HG02571 (cell line): Measurements from ENCODE around the gene FOXO1.

Experiments used
- ATAC-seq: cut with Tn5 transposase; IDR thresholded peaks from one replicate; pipeline ENCODE4 v1.9.1; 2021; ENCODE audit warnings: mild to moderate bottlenecking, moderate library complexity; ENCODE audit not compliant: unreplicated experiment

FOXO1 gene

DNA sequence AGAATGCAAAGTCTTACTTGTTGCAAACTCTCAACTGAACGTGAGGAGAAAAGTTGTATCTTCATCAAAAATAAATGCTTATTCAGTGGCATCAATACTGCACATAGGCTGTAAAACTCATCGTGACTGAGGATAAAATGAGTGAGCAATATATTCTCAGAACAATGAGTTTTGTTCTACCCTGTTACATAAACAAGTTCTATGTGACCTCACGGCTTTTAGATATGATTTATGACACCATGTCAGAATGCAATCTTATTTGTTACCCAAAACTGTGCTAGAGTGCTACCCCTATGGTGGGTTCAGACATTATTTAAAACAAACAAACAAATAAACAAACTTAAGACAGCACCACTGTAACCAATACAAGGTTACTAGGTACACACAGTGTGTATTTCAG, 55.4 kb downstream of the FOXO1 start:
- no peak for ATAC-seq

DNA sequence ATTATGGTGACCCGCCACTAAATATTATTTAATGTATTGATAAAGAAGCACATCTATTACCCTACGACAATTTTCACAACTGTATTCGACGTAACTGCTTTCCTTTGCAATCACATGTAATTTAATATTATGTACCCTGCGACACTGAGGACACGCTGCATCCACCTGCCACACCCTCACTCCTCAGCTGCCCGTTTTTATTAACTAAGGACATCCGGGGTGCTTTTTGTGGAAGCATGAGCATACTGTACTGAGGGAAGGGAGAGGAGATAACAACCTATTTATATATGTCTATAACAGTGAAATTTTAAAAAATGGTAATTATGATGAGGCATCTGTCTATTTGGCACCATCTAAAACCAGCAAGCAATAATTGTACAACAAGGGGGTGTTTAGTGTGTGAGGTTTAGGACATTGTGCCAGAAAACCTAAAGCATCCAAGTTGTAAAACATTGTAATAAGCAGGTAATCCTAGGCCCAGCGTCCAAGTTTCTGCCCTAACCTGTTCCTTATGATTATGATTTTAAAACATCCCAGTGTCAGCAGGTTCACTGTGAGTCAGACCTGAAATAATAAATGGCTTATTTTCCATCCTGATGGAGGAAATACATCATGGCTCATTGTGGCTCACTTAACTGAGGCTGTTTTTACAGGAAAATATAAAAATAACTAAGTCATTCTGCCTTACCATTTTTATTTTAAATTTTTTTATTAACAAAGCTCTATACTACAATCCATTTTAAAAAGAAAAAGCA, 56.3 kb downstream of the FOXO1 start:
- no peak for ATAC-seq

DNA sequence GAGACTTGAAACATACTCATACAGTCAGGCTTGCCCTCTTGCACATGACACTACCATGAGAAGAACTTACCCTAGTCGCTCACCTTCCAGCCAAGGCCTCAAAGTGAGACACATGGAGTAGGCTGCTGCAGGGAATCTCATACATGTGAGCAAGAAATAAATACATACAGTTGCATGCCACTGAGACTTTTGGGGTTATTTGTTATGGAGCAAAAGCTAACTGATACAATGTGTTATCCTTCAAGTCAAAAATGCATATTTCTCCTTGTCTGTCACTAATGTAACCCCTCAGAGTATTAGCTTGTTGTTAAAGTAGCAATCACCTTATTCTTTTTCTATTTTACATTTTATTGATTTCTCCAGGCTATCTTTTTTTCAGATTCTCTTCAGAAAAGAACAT, 58.1 kb downstream of the FOXO1 start:
- ATAC-seq = no peak

DNA sequence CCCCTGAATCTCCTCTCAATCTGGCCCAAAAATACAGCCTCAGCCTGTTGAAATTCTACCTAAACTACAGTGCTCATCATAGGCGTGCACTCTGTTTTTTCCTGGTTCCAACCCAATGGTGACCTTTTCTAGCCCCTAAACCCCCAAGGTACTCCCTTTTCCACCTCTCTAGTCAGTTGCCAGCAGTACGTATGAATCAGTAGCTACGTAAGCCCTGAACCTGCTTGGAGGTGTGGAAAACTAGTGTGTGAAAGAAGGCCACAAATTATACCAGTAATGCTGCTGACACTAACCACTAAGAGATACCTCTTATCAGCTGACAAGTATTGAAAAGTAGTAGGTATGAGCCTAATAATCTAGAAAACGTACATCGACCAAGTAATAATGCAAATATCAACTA, 60.9 kb downstream of the FOXO1 start:
- ATAC-seq = no peak

DNA sequence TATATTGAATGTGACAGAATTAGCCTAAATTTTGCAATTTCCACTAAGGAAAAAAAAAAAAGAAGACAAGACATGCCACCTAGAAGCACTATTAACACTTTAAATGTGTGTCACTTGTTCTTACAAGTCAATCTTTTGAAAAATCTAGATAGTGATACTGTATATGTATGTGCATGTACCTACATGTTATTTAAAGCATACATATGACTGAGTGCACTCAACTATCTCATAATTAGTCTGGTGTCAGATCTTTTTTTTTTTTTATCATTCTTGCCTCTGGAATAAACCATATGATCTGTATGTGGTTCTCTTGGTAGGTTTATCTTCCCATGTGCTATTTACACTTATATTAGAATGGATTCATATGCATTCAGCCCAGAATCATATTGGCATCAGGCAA, 62.3 kb downstream of the FOXO1 start:
- ATAC-seq = no peak

DNA sequence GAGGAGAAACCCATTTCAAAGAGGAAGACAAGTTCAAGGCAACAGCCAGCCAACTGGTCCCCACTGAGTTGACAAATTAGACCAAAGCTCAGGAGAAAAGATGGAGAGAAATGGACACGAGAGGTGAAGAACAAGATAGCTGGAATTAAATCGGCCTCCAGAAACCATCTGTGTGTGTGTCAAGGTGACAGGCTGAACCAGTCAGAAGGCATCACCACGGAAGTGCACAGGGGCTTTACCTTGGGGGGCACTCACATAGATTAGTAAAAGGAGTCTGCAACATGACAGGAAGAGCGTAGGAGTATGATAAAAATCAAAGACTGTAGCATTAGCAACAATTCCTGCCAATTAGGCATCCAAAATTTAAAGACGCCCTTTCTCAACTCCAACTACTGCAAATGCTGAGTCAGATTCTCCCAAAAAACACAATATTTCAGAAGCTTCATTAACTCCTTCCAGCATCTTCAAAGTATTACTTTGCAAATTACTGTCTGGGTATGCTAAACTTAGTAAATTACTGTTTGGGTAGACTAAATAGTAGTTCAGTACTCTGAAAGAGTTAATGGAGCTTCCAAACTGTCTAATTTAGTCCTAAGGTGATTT, 66.2 kb downstream of the FOXO1 start:
- ATAC-seq = no peak

DNA sequence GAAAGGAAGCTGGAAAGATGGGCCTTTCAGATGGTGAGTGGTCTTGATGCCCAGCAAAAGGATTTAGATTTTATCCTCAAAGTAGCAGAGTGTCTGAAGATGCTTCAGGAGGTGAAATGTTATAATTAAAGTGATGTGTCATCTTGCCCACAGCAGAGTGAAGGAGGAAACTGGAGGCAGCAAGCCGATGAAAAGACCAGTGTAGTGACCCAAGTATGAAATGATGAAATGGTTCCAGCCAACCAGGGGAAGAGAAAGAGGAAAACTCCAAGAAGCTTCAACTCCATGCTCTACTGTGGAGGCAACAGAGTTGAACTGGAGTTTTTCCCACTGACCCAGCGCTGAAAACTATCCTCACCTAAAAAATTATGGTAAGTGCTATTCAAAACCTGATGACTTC, 66.7 kb downstream of the FOXO1 start:
- ATAC-seq = no peak

DNA sequence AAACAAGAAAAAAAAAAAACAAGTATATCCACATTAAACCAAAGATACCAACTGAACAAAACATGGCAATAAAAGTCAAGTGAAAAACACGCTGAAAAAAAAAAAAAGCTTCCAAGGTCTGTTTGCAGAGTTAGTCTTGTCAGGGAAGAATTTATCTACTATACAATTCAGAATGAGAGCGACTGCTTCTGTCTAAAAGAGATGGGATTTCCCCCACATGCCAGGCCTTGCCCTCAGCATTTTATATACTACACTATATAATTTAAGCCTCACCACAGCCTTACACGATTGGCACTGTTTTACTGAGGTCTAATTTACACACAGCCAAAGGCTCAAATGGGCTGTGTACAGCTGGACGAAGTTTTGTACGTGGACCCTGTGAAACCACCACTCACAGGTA, 67.3 kb downstream of the FOXO1 start:
- no peak for ATAC-seq

DNA sequence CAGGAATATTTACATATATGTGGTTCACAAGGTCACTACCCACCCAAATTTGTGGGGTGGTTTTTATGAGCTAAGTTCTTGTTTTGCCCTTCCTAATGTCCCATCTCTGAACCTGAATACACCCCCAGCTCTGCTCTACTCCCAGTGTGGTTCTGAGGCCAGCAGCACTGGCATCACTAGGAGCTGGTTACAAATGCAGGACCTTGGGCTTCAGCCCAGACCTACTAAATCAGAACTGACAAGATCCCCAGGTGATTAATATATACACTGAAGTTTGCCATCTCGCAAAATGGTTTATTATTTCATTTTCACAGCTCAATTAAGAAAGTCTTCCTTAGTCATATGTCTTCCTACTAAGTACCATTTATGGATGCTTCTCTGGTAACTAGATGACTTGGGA, 67.9 kb downstream of the FOXO1 start:
- no peak for ATAC-seq

DNA sequence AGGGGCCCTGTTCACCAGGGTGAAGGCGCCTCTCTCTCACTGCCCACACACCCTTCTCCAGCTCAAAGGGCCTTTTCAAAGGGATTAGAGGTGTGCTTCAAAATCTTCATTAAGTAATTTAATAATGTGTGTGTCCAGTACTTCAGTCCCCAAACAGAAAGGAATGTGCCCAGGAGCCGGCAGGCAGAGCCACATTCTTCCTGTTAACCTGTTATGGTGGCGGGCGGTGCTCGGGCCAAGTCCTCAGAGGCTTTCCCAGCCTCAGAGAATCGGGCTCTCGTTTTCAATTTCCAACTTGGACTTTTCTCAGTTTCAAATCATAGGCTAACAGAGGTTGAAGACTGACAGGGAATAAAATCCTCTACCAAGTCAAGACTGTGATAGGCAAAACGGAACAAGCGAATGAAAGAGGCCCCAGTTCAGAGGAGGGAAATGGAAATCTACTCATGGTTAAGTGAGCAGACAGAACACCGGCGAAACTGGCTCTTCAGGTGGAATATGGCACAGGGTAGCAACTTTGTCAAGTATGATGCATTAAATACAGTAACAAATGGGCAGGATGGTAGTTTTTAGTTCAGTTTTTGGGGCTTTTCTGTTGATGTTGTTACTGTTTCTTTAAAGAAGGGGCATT, 68.6 kb downstream of the FOXO1 start:
- no peak for ATAC-seq

DNA sequence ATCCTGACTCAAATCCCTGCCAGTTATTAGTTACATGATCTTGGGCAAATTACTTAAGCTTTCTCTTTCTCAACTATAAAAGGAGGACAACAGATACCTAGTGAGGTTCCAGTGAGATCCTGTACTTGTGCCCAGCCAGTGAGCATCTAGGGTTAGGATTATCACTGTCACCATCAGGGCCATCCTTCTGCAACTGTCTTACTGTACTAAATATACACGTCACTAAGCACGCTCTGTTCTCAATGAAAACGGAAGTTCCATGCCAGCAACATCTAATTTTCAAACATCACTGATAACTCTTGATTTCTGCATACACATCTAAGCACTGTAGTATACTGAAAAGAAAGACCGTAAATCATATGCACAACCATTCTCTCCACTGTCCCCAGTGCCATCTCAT, 70.0 kb downstream of the FOXO1 start:
- ATAC-seq = no peak

DNA sequence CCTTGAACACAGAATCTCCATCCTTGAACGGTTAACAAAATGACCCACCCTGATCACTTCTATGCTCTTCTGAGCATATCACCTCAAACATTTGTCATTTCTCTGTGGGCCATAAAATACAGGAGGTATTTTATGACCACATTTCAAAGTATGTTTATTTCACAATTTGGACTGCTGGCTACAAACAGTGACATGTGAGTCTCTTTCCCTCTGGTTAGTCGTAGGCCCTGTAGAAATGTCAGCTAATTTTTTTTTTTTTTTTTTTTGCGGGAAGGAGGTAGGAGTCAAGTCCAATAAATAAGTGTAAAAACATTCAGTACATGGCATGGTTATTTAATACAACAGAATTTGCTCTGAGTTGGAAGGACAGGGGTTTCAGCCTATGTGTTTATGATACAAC, 70.7 kb downstream of the FOXO1 start:
- ATAC-seq = no peak

DNA sequence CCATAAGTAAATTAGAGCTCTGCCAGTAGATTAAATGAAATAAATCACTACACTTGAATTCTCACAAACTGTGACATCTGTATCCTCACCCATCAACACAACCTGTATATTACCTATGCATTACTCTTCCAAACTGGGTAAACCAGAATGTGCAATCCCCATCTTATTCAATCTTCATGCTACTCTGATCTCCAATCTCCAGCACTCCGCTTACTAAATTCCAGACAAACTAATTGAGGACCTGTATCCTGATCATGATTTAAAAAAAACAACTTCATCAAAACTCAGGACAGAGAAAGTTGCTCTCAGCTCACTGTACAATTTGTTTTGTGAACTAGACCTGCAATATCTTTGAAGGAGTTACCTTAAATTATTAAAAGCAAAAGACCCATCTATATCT, 74.4 kb downstream of the FOXO1 start:
- no peak for ATAC-seq

DNA sequence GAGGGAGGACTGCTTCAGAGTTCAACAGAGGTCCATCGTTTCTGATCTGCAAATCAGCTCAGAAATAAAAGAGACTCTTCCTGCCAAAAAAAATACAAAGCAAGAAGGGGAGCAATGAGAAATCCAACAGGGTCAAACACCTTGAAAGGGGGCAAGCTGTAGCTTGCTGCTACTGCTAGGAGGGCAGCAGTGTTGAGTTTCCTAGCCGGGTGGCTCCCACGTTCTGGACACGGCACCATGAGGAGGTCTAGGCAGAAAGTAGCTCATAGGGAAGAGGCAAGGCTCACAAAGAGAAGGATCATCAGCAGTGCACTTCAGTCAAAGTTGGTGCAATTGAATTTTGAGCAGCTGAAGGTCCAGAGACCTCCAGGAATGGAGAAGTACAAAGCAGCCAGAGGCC, 75.3 kb downstream of the FOXO1 start:
- no peak for ATAC-seq

DNA sequence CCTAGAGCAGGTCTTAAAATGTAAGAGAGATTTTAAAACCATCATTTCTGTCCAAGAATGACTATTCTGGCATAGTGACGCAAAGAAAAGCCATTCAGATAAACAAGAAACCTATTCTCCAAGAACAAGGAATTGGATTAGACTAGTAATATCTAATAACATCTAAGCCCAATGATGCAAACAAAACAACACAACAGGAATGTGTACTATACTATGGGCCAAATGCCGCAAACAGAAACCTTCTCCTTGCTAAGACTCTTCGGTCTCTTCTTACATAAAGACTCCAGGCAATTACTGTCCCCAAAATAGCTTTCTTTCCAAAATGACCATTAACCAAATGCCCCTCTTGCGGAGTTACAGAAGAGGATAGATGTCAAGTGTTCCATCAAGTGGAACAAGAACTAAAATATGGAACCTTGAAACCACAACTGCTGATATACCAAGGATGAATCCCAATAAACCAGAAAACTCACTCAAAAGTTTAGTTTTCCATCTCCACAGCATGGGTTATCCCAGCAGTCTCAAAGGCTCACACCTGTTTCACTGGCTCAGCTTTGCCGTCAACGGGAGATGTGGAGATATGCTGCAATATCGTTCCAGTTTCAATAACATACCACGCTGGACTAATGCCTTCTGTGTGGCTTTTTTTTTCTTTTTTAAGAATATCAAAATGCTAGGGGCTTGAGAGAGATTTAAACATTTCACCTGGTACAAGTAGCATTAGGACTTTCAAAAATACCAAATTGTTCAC, 76.2 kb downstream of the FOXO1 start:
- ATAC-seq = no peak

DNA sequence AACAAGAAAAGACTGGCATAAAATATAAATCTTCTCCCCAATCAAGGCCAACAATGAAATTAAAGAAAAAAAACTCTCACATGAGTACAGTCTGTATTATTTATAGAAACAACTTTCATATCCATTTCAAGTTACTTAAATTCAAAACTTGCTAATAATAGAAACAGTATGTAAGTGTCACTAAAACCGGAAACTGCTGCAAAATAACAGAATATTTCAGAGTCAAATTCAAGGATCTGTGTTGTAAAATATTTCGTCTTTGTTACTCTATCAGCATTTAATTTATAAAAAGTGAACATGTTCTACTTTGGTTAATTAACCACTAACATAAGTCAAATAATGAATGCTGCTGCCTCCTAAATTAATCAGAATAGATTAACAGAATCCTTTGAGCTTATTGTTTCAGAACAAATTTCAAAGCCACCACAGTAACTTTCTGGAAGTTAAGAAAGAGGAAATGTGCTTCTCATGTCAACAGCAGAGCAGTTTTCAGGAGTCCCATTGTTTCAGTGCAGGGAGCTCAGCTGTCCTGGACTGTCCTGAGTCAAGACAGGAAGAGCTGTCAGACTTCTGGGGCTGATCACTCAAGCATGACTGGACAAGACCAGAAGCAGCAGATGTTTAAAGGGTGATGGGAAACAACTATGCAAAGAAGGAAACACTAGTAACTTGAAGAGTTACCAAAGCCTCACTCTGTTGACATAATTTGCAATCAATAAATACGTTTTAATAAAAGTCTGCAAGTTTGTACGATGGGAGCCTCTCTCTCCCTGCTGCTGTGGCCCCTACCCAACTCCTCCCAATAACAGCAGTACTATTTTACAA, 76.9 kb downstream of the FOXO1 start:
- ATAC-seq = peak; percentile 92

DNA sequence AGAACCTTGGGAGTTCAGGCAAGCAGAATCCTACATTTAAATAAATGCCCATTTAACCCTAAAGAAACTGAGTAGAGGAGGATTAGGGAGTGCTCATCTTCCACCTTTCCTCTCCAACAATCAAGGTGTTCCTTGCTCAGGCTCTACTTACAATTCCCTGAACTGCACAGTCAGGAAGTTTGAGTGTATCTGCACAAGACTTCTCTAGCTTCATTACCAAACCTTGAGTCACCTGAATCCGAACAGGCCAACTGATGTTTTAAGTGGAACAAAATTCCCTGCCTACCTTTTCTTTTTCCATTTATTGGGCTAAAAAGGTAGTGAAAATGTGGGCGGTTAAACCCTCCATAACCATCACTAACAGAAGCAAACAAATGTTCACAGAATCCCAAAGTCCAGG, 78.3 kb downstream of the FOXO1 start:
- no peak for ATAC-seq

DNA sequence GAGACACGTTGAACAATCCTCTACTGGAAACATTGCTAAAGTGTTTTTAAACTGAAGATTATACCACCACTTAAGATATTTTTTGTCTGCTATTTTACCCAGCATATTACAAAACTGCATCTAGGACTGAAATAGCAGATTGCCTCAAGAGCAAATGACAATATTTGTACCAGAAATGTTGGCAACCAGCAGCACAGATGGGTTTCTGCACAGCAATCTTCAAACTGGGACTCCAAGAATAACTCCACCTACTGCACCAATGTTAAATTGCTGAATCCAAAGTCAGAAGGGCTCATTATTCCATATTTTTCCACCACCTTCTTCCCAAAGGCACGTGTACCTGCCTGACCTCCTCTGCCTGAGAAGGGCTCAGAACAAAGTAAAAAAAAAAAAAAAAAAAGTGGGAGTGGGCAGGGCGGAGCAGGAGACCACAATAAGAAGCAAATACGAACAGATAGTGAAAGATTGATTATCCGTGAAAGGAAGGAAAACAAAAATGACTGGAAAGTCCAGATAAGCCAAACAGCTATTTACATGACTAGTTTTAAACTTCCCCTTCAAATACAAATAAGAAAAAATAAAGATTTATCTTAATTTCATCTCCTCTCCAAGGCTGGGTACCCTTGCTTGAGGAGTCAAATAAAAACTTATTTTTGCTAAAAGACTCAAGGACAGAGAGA, 79.4 kb downstream of the FOXO1 start:
- ATAC-seq = no peak

DNA sequence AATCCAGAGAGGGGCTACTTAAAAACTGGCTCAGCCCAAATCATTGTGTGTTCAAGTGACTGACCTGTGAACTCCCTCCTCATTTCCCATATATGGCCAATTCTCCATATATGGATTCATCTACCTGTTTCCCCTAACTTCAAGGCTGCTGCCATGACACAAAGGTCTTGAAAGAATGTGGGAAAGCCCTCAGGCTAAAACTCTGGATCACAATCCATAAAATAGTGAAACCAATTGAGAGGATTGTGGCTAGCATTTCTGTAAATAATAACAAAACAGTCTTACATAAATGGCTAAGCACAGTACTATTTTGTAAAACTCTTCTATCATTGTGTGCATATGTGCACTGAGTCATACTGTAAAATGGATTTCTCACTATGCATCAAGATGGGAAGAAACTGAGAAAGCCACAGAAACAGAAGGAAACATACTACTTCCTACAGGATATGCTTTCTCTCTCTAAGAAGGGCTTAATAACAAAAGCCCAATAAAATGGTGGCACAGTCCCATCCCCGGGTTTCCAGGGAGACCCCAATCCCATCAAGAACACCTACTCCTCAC, 80.5 kb downstream of the FOXO1 start:
- no peak for ATAC-seq

DNA sequence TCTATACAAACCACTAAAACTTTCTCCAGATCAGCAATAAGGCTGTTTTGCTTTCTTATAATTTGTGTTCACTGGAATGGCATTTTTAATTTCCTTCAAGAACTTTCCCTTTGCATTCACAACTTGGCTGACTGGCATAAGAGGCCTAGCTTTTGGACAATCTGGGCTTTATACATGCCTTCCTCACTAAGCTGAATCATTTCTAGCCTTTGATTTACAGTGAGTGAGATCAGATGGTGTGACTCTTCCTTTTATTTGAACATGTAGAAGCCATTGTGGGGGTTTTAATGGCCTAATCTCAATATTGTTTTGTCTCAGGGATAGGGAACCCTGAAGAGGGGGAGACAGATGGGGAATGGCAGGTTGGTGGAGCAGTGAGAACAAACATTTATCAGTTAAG, 82.7 kb downstream of the FOXO1 start:
- ATAC-seq = no peak
